DMS53 (cell line): ENCODE data around the gene ZBTB9.

Source experiments
- DNase-seq: peaks from one replicate; lab custom pipeline; 2025; lab: John Stamatoyannopoulos, UW

ZBTB9 gene

DNA sequence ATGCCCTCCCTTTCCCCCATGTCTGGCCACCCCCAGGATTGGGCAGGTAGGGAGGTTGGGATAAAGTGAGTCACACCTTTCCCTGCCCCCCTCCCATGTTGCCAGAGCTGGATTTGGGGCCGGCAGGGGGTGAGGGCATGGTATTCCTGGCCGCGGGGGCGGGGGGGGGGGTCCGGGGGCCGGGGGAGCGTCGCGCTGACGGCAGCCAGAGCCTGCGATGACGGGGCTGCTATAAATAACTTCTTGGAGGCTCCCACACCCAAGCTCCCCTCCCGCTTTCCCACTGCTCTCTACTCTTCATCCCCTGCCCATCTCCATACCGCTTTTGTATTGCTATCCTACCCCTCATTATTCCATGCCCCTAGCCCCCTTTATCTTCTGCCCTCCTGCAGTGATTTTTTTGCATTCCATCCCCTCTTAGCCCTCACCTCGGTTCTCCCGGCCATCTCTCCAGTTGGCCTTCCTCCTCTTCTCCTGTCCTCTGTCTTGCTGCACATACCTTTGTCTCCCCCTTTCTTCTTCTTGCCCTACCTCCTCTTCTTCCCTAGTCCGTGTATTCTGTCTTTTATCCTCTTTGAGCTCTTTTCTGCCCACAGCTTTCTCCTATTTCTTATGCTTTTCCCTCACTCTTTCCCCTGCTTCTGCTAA lies 20.7 kb upstream of the ZBTB9 start:
- no peak for DNase-seq

- no peak for DNase-seq
These were observed 19.4 kb upstream of the ZBTB9 start for GRCh38 chr6:33434961-33435360.

DNA sequence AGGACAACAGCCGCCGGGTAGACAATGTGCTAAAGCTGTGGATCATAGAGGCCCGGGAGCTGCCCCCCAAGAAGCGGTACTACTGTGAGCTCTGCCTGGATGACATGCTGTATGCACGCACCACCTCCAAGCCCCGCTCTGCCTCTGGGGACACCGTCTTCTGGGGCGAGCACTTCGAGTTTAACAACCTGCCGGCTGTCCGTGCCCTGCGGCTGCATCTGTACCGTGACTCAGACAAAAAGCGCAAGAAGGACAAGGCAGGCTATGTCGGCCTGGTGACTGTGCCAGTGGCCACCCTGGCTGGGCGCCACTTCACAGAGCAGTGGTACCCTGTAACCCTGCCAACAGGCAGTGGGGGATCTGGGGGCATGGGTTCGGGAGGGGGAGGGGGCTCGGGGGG lies 16.7 kb upstream of the ZBTB9 start:
- DNase-seq = no peak

DNA sequence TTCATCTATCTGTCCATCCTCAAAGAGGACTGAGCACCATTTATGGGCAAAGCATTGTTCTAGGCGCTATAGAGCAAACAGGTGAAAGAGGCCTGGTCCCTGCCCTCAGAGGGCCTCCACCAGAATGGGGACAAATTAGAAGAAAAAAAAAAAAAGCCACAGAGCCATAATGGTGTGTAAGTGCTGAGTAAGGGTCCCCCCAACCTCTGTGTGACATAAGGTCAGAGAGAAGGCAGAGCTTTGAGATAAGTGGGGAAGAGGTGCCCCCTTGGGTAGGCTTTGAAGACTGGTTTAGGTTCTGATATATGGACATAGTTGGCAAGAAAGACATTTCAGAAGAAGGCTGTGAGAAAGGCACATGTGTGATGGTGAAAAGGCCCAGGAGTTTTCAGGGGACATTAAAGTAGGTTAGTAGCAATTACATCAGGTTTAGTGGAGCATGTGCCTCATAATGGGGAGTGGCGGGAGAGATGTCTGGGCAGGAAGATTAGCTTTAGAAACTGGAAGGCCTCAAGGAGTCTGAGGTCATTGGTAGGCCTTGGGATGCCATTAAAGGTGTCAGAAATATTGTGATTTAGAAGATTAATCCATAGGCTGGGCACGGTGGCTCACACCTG lies 15.3 kb upstream of the ZBTB9 start:
- no peak for DNase-seq

DNA sequence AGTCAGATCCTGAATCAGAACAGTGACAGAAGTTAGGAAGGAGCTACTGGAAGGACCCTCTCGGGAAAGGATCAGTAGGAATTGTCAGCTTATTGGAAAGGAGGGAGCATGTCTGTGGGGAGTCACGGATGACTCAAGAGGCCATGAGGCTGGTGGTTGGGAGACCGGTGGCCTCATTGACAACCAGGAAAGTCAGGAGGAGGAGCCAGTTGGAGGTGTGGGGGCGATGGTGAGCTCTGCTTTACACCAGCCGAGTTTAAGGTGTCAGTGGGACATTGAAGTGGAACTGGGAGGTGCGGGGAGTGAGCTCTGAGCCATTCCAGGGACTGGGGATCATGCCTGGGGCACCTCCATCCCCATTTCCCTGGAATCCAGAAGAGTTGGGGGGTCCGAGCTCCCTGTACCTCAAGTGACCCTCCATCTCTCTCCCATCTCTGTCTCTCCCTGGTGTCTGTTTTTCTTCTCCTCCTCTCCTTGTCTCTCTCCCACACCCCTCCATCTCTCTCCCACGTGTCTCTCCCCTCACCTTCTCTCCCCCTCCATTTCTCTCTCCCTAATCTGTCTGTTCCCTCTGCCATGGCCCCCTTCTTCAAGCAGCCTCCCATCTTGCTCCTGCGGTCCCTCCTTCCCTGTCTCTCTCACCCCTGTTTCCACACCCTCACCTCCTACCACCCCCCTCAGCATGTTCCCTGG lies 14.3 kb upstream of the ZBTB9 start:
- DNase-seq = no peak

GRCh38 chr6:33440649-33441309 lies 13.6 kb upstream of the ZBTB9 start:
- DNase-seq = no peak

- DNase-seq = no peak
These were observed 12.9 kb upstream of the ZBTB9 start for GRCh38 chr6:33441457-33441856.

- DNase-seq = no peak
These were observed 12.1 kb upstream of the ZBTB9 start for GRCh38 chr6:33442283-33442682.

GRCh38 chr6:33443025-33443424 lies 11.4 kb upstream of the ZBTB9 start:
- DNase-seq = no peak

DNA sequence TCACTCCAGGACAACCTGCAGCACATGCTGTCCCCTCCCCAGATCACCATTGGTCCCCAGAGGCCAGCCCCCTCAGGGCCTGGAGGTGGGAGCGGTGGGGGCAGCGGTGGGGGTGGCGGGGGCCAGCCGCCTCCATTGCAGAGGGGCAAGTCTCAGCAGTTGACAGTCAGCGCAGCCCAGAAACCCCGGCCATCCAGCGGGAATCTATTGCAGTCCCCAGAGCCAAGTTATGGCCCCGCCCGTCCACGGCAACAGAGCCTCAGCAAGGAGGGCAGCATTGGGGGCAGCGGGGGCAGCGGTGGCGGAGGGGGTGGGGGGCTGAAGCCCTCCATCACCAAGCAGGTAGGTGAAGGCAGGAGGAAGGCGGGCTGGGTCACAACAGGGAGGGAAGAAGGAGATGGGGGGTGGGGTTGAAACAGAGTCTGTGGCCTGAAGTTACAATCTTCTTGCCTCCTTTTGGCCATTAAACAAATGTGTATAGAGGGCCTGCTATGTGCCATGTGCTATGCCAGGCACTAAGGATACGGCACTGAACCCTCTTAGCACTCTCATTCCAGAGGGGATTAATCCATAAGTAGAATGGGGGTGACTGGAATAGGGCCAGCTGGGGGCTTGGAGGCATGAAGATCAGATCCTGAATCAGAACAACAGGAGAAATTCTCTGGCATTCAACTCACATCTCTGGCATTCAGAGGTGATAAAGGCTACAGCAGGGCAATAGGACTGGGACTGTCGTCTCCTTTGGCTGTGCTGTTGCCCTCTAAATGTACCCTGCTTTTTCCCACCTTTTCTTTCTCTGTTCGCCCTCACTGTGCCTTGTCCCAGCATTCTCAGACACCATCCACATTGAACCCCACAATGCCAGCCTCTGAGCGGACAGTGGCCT lies 10.5 kb upstream of the ZBTB9 start:
- DNase-seq = no peak

GRCh38 chr6:33445119-33445603 lies 9.2 kb upstream of the ZBTB9 start:
- DNase-seq = no peak

DNA sequence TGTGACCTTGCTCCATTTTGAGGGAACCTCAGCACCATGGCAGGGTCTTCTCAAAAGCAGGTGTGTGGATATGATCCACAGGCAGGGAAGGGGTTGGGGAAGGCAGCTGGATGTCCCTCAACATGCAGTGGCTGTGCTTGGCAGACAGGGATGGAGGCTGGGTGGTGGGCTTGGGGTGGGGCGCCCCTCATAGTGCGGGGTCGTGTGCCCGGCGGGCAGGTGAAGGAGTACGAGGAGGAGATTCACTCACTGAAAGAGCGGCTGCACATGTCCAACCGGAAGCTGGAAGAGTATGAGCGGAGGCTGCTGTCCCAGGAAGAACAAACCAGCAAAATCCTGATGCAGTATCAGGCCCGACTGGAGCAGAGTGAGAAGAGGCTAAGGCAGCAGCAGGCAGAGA lies 8.0 kb upstream of the ZBTB9 start:
- DNase-seq = no peak

GRCh38 chr6:33450434-33450833 lies 3.9 kb upstream of the ZBTB9 start:
- DNase-seq = no peak

- no peak for DNase-seq
These were observed 2.8 kb upstream of the ZBTB9 start for GRCh38 chr6:33451606-33452005.

GRCh38 chr6:33452496-33452895 lies 1.9 kb upstream of the ZBTB9 start:
- no peak for DNase-seq

GRCh38 chr6:33453393-33454008 lies 875 bp upstream of the ZBTB9 start:
- DNase-seq = peak; percentile 36

- DNase-seq = peak; percentile 31
These were observed 675 bp downstream of the ZBTB9 start for GRCh38 chr6:33455051-33455450.

DNA sequence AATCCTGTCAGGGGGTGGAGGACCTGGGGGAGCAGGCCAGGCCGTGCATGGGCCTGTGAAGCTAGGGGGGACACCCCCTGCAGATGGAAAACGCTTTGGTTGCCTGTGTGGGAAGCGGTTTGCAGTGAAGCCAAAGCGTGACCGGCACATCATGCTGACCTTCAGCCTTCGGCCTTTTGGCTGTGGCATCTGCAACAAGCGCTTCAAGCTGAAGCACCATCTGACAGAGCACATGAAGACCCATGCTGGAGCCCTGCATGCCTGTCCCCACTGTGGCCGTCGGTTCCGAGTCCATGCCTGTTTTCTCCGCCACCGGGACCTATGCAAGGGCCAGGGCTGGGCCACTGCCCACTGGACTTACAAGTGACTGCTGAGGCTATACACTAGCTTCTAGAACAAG lies 1.8 kb downstream of the ZBTB9 start:
- no peak for DNase-seq

DNA sequence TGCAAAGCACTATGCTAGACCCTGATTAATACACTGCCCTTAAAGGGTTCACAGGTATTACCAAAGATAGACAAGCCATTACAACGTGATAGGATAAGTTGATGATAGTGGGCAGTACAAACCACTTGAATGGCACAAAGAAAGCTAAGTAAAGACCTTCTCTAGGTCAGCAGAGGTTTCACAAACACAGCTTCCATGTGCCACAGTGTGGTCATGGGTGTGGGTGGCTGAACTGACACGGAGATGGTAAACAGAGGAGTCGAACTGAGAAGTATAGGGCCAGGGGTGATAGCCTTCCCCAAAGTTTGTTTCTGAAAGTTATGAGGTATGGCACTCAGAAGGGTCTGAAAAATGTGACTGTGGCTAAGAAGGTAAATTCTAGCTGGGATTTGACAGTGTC lies 4.3 kb downstream of the ZBTB9 start:
- DNase-seq = no peak

DNA sequence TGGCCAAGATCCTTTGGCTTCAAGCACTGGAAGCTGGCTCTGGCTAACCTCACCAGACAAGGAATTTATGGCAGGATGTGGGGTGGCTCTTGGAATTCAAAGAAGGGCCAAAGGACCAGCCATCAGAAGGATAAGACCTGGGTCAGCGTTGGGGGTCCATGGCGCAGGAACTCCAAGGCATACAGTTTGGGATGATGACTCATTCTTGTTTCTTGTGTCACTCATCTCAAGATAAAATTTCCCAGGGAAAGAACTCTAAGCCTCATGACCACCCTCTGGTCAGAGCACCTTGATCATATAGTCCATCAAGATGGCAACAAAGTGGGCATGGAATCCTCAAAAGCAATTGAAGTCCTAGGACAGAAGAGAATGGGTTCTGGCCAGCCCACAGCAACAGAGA lies 4.8 kb downstream of the ZBTB9 start:
- DNase-seq = no peak

DNA sequence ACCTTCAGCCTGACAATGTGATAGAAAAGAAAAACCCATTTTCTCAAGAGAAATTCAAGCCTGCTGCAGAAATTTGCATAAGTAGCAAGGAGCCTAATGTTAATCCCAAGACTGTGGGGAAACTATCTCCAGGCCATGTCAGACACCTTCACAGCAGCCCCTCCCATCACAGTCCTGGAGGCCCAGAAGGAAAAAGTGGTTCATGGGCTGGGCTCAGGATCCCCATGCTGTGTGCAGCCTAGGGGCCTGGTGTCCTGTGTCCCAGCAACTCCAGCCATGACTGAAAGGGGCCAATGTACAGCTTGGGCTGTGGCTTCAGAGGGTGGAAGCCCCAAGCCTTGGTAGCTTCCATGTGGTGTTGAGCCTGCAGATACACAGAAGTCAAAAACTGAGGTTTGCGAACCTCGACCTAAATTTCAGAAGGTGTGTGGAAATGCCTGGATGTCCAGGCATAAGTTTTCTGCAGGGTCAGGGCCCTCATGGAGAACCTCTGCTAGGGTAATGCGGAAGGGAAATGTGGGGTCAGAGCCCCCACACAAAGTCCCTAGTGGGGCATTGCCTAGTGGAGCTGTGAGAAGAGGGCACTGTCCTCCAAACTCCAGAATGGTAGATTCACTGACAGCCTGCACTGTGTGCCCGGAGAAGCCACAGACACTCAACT lies 11.8 kb downstream of the ZBTB9 start:
- DNase-seq = no peak
